ENCODE results near the gene MAT2A. TPM values are rescaled to one million over a fixed set of nuclear protein-coding genes. Genes with fewer than 3 reads are reported as not detected.
"Not testable (repeated sequence)": the region's sequence is repeated elsewhere in the genome, so short reads cannot be mapped to it uniquely, and the experiment has no call there.

The MAT2A gene
- total RNA-seq, 2 donors from 2014 or later = 214 to 308 TPM

DNA sequence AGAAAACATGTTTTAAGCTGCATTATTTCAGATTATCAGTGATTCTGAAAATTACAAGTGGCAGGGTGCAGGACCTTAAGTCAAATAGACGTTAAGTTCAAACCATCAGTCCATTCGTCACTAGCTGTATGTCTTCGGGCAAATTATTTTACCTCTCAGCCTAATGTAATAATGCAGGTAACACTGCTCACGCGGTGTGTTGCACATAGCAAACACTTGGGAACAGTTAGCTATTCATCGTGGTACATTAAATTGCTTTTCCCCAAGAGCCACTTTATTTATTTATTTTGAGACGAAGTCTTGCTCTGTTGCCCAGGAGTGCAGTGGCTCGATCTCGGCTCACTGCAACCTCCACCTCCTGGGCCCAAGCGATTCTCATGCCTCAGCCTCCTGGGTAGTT is 10.1 kb downstream of the MAT2A start:
- Mint-ChIP-seq H3K27ac (no peak overlapping the region), H3K4me1 (peaks cover 7% of the 10 kb centered on the region), H3K4me3 (no peak overlapping the region), H3K9me3 (no peaks in the 10 kb centered on the region), H3K27me3 (no peaks in the 10 kb centered on the region), H3K36me3 (ENCODE audit: low read depth) (peaks cover 89% of the 10 kb centered on the region)
- ATAC-seq (replicated peaks) = no peak

DNA sequence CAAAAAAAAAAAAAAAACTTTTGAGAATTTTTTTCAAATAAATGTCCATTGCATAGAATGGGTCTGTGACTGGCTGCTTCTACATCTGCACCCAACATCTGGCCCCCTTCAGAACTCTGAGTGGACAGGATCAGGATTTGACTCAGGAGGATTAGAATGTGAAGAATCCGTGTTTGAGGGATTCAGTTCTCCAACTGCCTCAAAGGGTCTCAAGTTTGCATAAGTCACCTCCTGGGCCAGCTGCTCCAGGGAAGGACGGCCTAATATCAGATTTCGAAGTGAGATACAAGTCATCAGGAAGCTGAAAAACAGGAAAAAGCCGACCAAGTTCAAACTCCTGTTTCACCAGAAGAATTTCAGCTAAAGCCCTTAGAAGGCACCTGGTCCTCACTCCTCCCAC is 10.9 kb downstream of the MAT2A start:
- H3K9me3 Mint-ChIP-seq = no peaks in the 10 kb centered on the region
- no peak overlapping the region for H3K4me3 Mint-ChIP-seq
- peaks cover 89% of the 10 kb centered on the region for H3K36me3 Mint-ChIP-seq (ENCODE audit: low read depth)
- H3K4me1 Mint-ChIP-seq = peaks cover 3% of the 10 kb centered on the region
- no peak overlapping the region for H3K27ac Mint-ChIP-seq
- no peak for ATAC-seq (replicated peaks)
- no peaks in the 10 kb centered on the region for H3K27me3 Mint-ChIP-seq

DNA sequence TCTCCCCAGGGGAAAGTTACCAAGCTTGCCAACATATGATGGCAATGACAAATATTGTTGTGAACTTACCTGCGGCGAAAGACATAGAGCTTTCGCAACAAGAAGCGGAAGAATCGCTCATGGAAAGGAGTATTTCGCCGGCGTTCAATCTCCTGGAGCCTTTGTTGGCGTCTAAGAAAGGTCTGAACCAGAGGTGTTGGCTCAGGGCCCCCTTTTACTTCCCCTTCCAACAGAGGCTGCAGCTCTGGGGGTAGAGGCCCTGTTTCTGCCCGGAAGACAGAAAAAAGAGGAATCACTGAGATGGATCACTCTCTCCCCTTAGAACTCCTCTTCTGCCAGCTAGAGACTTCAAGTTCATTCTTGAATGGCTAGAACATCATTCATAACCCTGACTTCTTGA is 11.5 kb downstream of the MAT2A start:
- no peak for ATAC-seq (replicated peaks)
- Mint-ChIP-seq H3K4me1 (peaks cover 3% of the 10 kb centered on the region), H3K4me3 (no peak overlapping the region), H3K27ac (no peak overlapping the region), H3K9me3 (no peaks in the 10 kb centered on the region), H3K36me3 (ENCODE audit: low read depth) (peaks cover 89% of the 10 kb centered on the region), H3K27me3 (no peaks in the 10 kb centered on the region)

DNA sequence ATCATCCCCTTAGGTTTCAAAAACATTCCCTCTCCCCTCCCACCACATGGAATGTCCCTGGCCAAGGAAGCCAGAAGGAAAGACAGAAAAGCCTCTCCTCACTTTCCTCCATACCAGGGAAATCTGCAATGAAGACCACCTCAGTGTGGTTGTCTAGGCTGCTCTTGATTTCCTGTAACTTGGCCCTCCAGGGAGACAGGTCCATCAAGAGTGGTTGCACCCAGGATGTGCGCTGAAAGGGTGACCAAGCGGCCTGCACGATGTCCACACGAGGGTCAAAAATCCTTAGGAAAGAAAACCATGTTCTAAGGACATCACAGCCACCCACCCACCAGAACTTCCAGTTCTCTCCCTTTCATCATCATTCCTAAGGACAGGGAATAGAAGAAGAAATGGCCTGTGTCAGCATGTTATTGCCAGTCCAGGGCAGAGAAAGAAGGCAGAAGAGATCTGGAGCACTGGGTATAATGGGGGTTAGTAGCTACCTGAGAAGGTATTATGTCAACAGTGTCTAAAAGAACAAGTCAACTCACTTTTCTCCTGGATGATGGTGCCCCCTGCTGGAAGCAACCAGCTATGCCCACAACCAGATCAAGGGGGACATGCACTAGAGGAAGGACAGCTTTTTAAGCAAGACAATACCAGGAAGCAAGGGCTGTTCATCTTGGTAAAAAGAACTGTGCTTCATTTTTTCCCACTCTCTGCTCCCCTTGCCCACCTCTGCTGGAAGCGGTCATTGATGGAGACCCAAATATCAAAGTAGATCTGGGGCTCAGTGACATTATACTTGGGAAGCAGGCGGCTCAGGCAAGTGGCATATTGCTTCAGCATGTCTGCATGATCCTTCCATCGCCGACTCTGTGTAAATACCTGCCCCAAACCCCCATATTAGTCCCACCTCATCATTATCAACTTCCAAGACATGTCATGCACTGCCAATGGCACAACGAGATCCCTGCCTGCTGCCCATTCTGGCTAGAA is 13.0 kb downstream of the MAT2A start:
- ATAC-seq (replicated peaks) = peak; percentile 86
- H3K36me3 Mint-ChIP-seq (ENCODE audit: low read depth) = peaks cover 89% of the 10 kb centered on the region
- H3K9me3 Mint-ChIP-seq = no peaks in the 10 kb centered on the region
- no peaks in the 10 kb centered on the region for H3K27me3 Mint-ChIP-seq
- H3K4me3 Mint-ChIP-seq = no peak overlapping the region
- no peak overlapping the region for H3K27ac Mint-ChIP-seq
- peaks cover 3% of the 10 kb centered on the region for H3K4me1 Mint-ChIP-seq

DNA sequence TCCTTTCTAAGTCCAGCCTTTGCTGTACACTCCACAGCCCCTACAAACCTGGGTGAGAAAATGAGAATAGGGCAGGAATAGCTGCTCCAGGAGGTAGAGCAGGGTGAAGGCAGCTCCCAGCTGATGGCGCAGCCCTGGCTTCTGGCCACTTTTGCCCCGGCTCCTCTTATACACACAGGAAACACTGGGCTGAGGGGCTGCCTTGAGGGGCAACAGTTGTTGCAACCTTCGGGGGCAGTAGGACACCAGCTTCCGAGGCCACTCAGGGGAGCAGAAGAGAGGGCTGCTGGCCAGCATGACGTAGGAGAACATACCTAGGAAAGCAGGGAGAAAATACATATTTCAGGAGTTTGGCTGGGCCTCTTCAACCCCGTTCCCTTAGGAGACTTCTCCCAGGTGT is 14.2 kb downstream of the MAT2A start:
- Mint-ChIP-seq H3K27me3 (no peaks in the 10 kb centered on the region), H3K9me3 (no peaks in the 10 kb centered on the region), H3K27ac (no peak overlapping the region), H3K4me3 (no peak overlapping the region), H3K36me3 (ENCODE audit: low read depth) (peaks cover 89% of the 10 kb centered on the region), H3K4me1 (peaks cover 3% of the 10 kb centered on the region)
- no peak for ATAC-seq (replicated peaks)

DNA sequence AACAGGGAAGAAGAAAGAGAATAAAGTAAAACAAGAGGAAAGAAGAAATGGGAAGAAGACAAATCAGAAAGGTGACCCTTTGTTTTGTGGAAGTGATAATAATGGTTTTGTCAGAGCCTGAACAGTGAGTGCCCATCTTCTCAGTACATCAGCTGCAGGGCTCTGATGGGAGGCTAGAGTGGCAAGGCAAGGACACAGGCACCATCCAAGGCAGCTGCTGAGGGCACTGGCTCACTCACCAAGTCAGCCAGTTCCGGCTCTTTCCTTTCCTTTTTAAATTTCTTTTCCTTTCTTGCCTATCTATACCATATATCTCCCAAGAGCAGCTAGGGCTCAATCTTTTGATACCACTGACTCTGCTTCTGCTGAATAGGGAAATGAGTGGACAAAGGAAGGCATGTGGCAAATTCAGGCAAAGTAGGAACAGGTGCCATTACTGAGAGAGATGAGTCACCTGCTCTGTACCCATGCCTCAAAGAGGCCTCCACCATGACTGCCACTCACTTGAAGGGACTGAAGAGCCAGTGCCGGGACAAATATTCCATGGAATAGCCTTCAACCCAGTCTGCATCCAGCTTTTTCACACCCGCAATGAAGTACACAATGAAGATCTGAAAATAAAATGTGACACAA is 16.1 kb downstream of the MAT2A start:
- Mint-ChIP-seq H3K9me3 (no peaks in the 10 kb centered on the region), H3K4me3 (no peak overlapping the region), H3K27me3 (no peaks in the 10 kb centered on the region), H3K36me3 (ENCODE audit: low read depth) (peaks cover 92% of the 10 kb centered on the region), H3K4me1 (peaks cover 3% of the 10 kb centered on the region), H3K27ac (peak overlapping the region; percentile 11)
- peak; percentile 45 for ATAC-seq (replicated peaks)

DNA sequence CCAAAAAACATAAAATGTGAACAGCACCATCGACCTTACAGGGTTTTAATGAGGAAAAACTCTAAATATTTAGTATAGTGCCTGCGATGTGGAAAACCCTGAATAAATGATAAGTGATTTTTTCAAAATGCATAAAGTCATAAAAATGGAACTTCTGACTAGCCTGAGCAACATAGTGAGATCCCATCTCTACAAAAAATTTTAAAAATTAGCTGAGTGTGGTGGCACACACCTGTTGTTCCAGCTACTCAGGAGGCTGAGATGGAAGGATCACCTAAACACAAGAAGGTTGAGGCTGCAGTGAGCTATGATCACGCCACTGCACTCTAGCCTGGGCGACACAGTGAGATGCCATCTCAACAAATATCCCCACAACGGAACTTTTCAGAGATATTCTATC is 18.2 kb downstream of the MAT2A start:
- H3K27me3 Mint-ChIP-seq = no peaks in the 10 kb centered on the region
- H3K9me3 Mint-ChIP-seq = no peaks in the 10 kb centered on the region
- no peak overlapping the region for H3K27ac Mint-ChIP-seq
- peaks cover 73% of the 10 kb centered on the region for H3K36me3 Mint-ChIP-seq (ENCODE audit: low read depth)
- peaks cover 6% of the 10 kb centered on the region for H3K4me1 Mint-ChIP-seq
- no peak for ATAC-seq (replicated peaks)
- H3K4me3 Mint-ChIP-seq = no peak overlapping the region

DNA sequence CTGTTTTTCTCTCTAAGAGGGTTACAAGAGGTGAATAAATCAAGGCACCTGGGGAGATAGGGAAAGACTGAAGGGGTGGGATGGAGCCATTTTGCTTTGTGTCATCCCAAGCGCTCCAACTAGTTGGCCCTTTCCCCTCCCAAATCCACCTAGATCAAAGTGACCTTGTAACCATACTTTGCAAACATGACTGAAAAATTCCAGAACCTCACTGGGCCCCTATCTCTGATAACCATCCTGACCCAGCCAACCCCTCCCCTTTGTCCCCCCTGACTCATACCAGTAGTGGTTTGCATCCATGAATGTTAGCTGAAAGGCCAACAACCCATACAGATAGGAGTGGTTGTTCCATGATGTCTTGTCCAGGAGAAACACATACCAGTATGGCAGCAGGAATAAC is 19.2 kb downstream of the MAT2A start:
- Mint-ChIP-seq H3K9me3 (no peaks in the 10 kb centered on the region), H3K27ac (no peak overlapping the region), H3K4me3 (no peak overlapping the region), H3K27me3 (no peaks in the 10 kb centered on the region), H3K36me3 (ENCODE audit: low read depth) (peaks cover 63% of the 10 kb centered on the region), H3K4me1 (peaks cover 4% of the 10 kb centered on the region)
- ATAC-seq (replicated peaks) = no peak

DNA sequence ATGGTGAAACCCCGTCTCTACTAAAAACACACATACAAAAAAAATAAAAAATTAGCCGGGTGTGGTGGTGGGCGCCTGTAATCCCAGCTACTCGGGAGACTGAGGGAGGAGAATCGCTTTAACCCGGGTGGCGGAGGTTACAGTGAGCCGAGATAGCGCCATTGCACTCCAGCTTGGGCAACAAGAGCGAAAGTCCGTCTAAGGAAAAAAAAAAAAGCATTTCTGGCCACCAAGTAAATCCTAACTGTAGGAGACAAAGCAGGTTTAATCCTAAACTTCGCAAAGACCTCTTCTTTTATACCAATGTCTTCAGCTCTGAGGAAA is 21.4 kb downstream of the MAT2A start:
- not testable (repeated sequence) for H3K9me3 Mint-ChIP-seq; ATAC-seq (replicated peaks); H3K27me3 Mint-ChIP-seq; H3K4me1 Mint-ChIP-seq
- peak overlapping the region; percentile 93 for H3K4me3 Mint-ChIP-seq
- peaks cover 41% of the 10 kb centered on the region for H3K36me3 Mint-ChIP-seq (ENCODE audit: low read depth)
- H3K27ac Mint-ChIP-seq = peak overlapping the region; percentile 92

DNA sequence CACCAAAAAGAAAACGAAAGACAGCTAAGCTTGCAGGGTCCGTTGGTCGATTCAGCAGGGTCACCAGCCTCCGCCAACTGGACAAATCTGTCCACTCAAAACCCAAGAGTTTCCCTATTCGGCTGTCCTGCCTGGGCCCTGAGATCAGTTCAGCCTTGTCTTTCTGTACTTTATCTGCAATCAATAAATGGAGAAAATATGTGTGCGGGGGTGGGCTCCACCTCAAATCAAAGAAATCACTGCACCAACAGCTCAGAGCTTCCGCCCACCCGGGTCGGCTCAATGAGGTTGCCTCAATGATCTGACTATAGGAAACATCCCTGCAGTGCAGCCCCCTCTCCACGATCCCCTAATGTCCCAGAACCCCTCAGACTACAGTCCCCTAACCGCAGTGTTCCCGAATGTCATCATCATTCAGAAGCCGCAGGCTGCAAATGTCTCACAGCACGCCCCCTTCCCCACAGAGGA is 21.9 kb downstream of the MAT2A start:
- Mint-ChIP-seq H3K27ac (peak overlapping the region; percentile 92), H3K36me3 (ENCODE audit: low read depth) (peaks cover 36% of the 10 kb centered on the region), H3K9me3 (no peaks in the 10 kb centered on the region), H3K4me1 (peaks cover 4% of the 10 kb centered on the region), H3K27me3 (no peaks in the 10 kb centered on the region), H3K4me3 (peak overlapping the region; percentile 93)
- ATAC-seq (replicated peaks) = peak; percentile 43

DNA sequence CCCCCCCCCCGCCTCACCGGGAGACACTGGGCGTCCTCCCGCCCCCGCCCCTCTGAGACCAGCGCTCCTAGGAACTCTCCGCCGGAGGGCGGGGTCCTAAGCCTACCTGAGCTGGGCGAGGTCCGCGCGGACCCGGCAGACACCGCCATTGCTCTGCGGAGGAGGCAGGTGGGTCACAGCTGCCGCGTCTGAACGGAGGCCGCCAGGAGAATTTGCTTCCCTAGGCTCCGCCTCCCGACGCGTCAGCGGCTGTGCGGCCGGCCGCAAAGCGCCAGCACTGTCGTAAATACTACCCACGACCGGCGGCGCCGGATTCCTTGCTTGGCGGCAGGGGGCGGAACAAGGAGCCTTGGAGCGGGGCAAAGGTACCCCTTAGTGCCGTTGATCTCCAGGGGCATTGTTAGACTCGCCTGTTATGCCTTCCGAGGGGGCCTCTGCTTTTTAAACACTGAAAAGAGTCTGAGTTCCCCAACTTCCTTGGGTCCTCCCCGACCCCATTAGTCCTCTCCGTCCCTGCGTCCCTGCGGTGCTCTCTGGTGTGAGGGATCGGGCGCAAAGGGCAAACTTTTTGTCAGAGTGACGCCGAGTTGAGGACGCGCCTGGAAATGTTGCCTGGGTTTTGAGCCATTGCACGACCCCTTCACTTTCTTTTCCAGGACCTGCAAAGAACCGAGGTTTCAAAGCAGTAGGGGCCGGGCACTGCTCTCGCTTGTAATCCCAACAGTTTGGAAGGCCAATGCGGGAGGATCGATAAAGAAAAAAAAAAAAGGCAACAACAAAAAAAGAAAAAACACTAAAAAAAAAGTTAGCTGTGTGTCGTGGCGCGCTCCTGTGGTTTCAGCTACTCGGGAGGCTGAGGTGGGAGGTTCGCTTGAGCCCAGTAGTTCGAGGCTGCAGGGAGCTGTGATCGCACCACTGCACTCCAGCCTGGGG is 22.6 kb downstream of the MAT2A start, which contains the start of gene GGCX:
Gene GGCX, minus strand, starts transcription at position 214 of the 933 bp plus-strand sequence. Its CDS starts 65 bp downstream, at position 149.
- peak within 1 kb of the TSS; percentile 92 for H3K27ac Mint-ChIP-seq
- H3K4me1 Mint-ChIP-seq = peaks cover 4% of the 10 kb centered on the region
- peaks cover 29% of the 10 kb centered on the region for H3K36me3 Mint-ChIP-seq (ENCODE audit: low read depth)
- no peaks in the 10 kb centered on the region for H3K27me3 Mint-ChIP-seq
- H3K9me3 Mint-ChIP-seq = no peaks in the 10 kb centered on the region
- peak; percentile 97 for ATAC-seq (replicated peaks)
- peak within 1 kb of the TSS; percentile 93 for H3K4me3 Mint-ChIP-seq

DNA sequence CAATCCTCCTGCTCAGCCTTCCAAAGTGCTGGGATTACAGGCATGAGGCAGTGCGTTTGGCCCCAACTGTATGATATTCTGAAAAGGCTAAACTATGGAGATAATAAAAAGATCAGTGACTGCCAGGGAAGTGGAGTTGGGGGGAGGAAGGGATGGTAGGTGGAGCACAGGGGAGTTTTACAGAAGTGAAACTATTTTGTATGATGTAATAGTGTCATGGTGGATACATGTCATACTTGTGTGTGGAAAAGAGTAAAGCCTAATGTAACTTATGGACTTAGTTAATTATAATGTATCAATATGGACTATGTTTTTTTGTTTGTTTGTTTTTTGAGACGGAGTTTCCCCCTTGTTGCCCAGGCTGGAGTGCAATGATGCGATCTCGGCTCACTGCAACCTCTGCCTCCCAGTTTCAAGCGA is 25.2 kb downstream of the MAT2A start:
- no peak overlapping the region for H3K27ac Mint-ChIP-seq
- H3K9me3 Mint-ChIP-seq = no peaks in the 10 kb centered on the region
- H3K27me3 Mint-ChIP-seq = no peaks in the 10 kb centered on the region
- H3K4me3 Mint-ChIP-seq = no peak overlapping the region
- H3K4me1 Mint-ChIP-seq = peaks cover 4% of the 10 kb centered on the region
- no peak for ATAC-seq (replicated peaks)
- peaks cover 11% of the 10 kb centered on the region for H3K36me3 Mint-ChIP-seq (ENCODE audit: low read depth)

DNA sequence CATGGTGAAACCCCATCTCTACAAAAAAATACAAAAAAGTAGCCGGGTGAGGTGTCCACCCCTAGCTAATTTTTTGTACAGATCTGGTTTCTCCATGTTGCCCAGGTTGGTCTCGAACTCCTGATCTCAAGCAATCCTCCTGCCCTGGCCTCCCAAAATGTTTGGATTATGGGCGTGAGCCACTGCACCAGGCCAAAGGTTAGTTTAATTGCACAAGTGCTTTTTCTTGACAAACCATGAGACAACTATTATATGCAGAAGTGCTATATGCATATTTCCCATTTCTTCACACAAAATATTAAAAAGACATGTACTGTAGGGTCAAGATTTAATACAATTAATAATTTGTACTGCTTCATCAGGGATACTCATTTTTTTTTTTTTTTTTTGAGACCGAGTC is 27.3 kb downstream of the MAT2A start:
- H3K27ac Mint-ChIP-seq = no peak overlapping the region
- no peak overlapping the region for H3K4me3 Mint-ChIP-seq
- no peak for ATAC-seq (replicated peaks)
- H3K36me3 Mint-ChIP-seq (ENCODE audit: low read depth) = no peaks in the 10 kb centered on the region
- no peaks in the 10 kb centered on the region for H3K9me3 Mint-ChIP-seq
- H3K27me3 Mint-ChIP-seq = no peaks in the 10 kb centered on the region
- H3K4me1 Mint-ChIP-seq = no peaks in the 10 kb centered on the region

DNA sequence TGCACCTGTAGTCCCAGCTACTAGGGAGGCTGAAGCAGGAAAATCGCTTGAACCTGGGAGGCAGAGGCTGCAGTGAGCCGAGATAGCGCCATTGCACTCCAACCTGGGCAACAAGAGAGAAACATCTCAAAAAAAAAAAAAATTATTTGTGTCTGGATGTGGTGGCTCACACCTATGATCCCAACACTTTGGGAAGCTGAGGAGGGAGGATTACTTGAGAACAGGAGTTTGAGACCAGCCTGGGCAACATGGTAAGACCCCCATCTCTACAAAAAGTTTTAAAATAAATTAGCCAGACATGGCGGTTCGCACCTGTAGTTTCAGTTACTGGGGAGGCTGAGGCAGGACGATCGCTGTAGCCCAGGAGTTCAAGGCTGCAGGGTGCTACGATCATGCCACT is 36.8 kb downstream of the MAT2A start:
- peaks cover 16% of the 10 kb centered on the region for H3K4me1 Mint-ChIP-seq
- no peaks in the 10 kb centered on the region for H3K27me3 Mint-ChIP-seq
- no peak overlapping the region for H3K4me3 Mint-ChIP-seq
- H3K9me3 Mint-ChIP-seq = no peaks in the 10 kb centered on the region
- peaks cover 25% of the 10 kb centered on the region for H3K36me3 Mint-ChIP-seq (ENCODE audit: low read depth)
- no peak for ATAC-seq (replicated peaks)
- no peak overlapping the region for H3K27ac Mint-ChIP-seq

Measured in activated T-helper 17 cell treated with anti-CD3 and anti-CD28 coated beads, Interleukin-2, amount 50 U/mL, for 72 hours (primary cell).